Kidney tubule cell (primary cell): ENCODE data around the gene BMX.

ENCODE experiments used
- DNase-seq: peaks from one replicate; pipeline ENCODE4 v3.0.0-alpha.2; 2018; ENCODE audit warnings: low spot score

BMX gene

GRCh38 chrX:15570145-15570544 is 69.5 kb downstream of the BMX start:
- no peak for DNase-seq

- no peak for DNase-seq
These were observed 73.4 kb downstream of the BMX start for GRCh38 chrX:15574017-15574416.

- no peak for DNase-seq
These were observed 75.4 kb downstream of the BMX start for GRCh38 chrX:15576019-15576418.

GRCh38 chrX:15579778-15580747 is 79.5 kb downstream of the BMX start:
- DNase-seq, result peak; percentile 5

- DNase-seq, result no peak
These were observed 93.8 kb downstream of the BMX start for GRCh38 chrX:15594371-15594770.

- peak; percentile 4 for DNase-seq
These were observed 97.4 kb downstream of the BMX start for GRCh38 chrX:15598026-15598425.

GRCh38 chrX:15599461-15599860 is 98.9 kb downstream of the BMX start:
- DNase-seq, result peak; percentile 67

- peak; percentile 8 for DNase-seq
These were observed 99.4 kb downstream of the BMX start for GRCh38 chrX:15600049-15600448.

GRCh38 chrX:15600745-15601144 is 100.1 kb downstream of the BMX start, which contains the start of gene ACE2:
Gene ACE2 (minus strand): TSS chrX:15600960. CDS start chrX:15600911, 49 bp downstream.
- DNase-seq, result no peak

GRCh38 chrX:15601932-15602331 is 101.3 kb downstream of the BMX start:
- no peak for DNase-seq

GRCh38 chrX:15602761-15603160 is 102.2 kb downstream of the BMX start:
- no peak for DNase-seq

GRCh38 chrX:15605226-15605625 is 104.6 kb downstream of the BMX start:
- no peak for DNase-seq
